Stimulated activated CD4-positive, alpha-beta T cell treated with anti-CD3 and anti-CD28 coated beads, TNF-alpha, amount 100 ng/mL, for 1 hour (primary cell): ENCODE measurements around the gene RPS10.
"Not testable (repeated sequence)": the region's sequence is repeated elsewhere in the genome, so short reads cannot be mapped to it uniquely, and the experiment has no call there.

Source experiments
- DNase-seq, 3 donors: peaks; one replicate each; pipeline ENCODE4 v3.0.0-alpha.2; 2020; ENCODE audit warnings: low read depth in 3 of 3, low spot score in 1 of 3

The RPS10 gene

DNA sequence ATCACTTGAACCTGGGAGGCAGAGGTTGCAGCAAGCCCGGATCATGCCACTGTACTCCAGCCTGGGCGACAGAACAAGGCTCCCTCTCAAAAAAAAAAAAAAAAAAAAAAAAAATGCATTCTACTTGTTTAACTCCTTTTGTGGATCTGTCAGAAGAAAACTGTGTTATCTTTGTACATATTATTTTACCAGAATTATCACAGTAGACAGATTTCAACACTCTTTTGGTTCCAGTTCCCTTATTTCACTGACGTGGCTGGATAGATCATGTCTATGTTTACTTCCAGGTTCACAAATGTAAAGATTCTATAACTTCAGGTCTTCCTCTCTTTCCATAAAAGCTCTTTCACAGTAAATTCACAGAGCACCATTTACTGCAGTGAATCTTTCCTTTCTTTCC is 51.8 kb downstream of the RPS10 start:
- DNase-seq, result no peak

DNA sequence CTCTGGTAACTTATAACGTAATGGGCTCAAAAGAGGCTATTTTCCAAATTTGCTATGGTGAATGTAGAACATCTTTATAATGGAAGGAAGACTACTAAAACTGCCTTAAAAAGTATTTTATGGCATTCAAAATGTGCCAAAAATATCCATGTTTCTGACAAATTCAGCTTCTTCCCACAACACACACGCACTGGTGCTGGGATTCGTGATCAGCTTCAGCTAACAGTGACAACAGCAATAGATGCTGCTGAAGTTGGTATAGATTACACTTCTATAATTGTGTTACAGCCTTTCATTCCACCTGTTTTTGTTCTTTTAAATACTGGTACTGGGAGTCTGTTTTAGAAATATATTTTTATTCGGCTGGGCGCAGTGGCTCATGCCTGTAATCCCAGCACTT is 52.4 kb downstream of the RPS10 start:
- DNase-seq, result no peak

DNA sequence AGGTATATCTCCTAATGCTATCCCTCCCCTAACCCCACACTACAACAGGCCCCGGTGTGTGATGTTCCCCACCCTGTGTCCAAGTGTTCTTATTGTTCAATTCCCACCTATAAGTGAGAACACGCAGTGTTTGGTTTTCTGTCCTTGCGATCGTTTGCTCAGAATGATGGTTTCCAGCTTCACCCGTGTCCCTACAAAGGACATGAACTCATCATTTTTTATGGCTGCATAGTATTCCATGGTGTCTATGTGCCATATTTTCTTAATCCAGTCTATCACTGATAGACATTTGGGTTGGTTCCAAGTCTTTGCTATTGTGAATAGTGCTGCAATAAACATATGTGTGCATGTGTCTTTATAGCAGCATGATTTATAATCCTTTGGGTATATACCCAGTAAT is 54.0 kb downstream of the RPS10 start:
- not testable (repeated sequence) for DNase-seq

DNA sequence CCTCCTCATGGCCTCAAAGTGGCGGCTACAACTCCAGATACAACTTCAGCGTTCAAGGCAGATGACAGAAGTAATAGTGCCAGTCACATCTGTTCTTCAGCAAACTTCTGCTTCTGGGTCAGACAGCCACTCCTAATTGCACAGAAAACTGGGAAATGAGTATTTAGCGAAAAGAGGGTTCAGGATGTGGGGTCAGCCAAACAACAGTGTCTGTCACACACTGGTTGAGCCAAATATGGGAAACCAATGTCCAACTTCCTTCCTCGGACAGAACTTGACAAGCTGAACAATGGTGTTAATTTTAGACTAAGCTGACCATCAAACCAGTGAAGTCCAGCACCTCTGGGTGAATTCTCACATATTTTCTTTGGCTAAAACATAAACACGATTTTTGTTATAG is 55.5 kb downstream of the RPS10 start:
- no peak for DNase-seq

DNA sequence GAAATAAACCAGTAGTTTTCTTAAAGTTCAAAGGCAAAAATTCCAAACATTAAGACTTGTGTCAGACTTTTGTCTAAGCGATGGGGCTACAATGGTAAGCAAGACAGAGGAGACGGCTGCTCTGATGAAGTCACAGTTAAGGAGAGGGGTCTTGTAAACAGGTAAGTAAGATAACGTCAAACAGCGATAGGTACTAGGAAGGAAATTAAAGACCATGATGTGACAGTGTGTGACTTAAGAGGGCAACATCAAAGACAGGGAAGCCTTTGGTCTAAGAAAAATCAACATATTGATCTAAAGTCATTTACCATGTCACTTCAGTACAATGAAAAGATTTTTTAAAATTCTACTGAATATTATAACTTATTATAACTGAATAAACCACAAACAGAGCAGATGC is 56.5 kb downstream of the RPS10 start:
- no peak for DNase-seq
